ENCODE measurements around the gene FXN.
"Not testable (repeated sequence)": the region's sequence is repeated elsewhere in the genome, so short reads cannot be mapped to it uniquely, and the experiment has no call there.

FXN gene

DNA sequence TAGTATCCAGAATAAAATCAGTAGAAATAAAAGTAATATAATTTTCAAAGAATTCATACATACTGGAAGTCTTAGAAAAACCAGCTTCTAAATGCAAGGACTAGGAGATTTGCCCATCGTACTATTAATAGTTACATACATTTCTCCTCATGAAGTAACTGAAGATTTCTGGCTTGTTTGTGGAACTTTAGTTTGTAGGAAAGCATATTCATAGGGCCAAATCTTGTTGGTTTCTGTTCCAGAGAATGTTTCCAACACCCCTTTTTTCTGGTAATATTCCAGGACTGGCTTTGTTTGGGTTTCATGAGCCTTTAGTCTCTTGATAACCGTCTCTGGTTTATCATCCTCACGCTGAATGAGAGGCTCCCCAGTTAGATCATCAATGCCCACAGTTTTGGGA lies 72.2 kb downstream of the FXN start:
- no peak for DNase-seq

DNA sequence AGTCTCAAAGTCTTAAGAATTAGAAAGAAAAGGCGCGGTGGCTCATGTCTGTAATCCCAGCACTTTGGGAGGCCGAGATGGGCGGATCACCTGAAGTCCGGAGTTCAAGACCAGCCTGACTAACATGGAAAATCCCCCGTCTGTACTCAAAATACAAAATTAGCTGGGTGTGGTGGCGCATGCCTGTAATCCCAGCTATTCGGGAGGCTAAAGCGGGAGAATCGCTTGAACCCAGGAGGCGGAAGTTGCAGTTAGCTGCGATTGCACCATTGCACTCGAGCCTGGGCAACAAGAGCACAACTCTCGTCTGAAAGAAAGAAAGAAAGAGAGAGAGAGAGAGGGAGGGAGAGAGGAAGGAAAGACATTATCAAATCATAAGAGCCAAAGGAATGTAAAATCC lies 73.2 kb downstream of the FXN start:
- not testable (repeated sequence) for DNase-seq

DNA sequence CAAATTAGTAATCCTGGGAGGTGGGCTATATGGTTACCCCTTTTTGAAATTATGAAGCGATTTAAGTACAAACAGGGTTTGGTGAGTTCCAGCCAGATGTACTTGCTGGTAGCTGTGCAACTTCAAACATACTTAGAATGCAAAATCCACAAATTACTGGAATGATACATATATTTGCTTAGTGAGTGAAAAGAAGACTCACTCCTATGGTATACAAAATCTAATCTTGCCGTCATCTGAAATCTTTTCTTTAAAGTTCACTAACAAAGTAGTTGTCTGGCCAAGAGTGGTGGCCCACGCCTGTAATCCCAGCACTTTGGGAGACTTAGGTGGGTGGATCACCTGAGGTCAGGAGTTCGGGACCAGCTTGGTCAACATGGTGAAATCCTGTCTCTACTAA lies 73.6 kb downstream of the FXN start:
- DNase-seq: no peak

DNA sequence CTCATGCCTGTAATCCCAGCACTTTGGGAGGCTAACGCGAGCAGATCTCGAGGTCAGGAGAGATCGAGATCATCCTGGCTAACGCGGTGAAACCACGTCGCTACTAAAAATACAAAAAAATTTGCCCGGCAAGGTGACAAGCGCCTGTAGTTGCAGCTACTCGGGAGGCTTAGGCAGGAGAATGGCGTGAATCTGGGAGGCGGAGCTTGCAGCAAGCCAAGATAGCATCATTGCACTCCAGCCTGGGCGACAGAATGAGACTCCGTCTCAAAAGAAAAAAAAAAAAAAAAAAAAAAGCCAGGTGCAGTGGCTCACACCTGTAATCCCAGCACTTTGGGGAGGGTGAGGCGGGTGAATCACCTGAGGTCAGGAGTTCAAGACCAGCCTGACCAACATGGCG lies 77.1 kb downstream of the FXN start:
- DNase-seq: not testable (repeated sequence)

DNA sequence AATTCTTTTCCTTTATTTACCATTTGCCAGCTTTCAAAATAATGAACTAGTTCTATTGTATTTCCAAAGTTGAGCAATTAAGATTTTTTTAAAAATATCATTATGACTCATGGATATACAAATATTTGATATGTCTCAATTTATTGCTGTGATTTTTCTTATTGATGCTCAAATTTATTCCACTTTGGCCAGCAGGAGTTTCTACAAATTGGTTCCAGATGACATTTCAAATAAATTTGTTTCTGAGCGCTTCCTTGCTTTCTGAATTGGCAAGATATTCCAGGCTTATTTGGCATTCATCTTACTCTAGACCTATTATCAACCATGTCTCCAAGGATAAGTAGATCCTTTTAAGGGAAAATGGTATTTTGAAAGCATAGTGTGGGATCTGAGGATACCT lies 80.1 kb downstream of the FXN start:
- peak; percentile 78 for DNase-seq

DNA sequence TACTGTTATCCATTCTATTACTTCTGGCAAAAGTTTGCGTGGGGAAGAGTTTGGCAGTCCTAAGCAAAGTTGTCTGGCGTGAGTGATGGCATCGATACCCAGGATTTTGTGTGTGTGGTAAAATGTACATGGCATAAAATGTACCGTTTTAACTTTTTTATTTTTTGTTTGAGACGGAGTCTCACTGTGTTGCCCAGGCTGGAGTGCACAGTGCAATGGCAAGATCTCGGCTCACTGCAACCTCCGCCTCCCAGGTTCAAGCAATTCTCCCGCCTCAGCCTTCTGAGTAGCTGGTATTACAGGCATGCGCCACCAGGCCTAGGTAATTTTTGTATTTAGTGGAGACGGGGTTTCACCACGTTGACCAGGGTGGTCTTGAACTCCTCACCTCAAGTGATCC lies 83.1 kb downstream of the FXN start:
- no peak for DNase-seq

DNA sequence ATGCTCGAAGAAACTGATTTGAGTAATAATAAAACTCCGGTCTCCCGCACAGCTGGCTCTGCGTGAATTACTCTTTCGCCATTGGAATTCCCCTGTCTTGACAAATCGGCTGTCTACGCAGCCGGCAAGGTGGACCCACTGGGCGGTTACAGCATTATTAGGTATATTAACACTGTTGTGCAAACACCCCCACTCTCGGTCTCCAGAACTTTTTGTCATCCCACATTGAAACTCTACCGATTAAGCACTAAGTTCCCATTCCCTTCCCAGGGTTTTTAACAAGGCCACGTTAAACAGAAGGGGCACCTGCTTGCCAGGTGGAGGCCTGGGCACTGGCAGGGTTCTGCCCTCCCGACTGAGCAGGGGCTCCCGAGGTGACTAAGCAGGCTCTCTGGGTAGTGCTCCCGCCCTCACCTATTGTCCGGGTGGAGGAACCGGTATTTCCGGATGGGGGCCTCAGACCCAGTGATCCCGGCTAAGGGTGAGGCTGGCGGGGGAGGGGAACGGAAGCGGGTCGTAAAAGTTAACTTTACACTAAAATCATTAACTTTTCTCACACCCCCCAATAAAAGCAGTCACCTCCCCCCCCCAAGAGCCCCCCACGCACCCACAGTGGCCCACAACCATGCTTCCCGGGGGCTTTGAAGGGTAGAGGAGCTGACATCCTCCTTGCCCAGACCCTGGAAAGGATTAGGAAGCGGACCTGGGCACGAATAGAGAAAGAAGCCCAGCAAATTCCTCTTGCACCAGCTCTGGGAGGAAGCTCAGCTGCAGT lies 85.0 kb downstream of the FXN start:
- DNase-seq: no peak

DNA sequence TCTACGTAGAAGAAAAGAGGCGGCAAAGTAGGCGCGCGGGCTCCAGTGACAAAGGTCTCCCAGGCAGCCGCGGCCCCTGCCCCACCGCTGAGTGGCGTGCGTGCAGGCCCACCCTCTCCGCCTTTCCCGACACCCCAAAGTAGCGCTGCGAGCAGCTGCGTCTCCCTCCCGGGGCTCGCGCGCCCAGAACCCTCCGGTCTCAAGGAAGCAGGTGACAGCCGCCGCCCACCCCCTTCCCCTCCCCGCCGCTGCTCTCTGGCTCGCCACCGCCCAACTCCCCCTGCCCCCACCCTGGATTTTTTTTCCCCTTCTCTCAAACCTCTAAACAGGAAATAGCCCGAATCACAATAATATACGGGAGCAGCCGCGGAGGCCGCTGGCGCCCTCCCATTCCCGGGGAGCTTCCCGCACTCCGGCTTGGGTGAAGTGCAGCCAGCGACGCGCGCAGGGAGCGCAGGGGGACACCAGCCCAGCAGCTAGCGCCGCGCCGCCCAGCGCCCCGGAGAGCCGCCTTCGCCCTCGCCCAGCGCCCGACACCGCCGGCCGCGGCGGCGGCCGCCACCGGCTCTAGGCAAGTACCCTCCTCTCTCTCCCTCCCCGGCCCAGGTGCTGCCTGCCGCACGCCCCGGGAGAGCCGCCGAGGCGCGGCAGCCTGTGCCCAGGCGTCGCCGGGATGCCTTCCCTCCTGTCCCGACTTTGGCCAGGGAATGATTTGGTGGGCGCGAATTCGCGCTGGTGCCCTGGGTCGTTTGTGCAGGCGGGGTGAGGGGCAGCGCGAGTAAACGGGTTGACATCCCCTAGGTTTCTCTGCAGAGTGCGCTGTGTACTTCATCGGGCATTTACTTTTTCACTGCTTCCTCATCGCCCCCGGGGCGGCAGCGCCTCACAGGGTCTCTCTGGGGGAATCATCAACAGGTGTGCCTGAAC lies 85.9 kb downstream of the FXN start:
- DNase-seq: no peak

DNA sequence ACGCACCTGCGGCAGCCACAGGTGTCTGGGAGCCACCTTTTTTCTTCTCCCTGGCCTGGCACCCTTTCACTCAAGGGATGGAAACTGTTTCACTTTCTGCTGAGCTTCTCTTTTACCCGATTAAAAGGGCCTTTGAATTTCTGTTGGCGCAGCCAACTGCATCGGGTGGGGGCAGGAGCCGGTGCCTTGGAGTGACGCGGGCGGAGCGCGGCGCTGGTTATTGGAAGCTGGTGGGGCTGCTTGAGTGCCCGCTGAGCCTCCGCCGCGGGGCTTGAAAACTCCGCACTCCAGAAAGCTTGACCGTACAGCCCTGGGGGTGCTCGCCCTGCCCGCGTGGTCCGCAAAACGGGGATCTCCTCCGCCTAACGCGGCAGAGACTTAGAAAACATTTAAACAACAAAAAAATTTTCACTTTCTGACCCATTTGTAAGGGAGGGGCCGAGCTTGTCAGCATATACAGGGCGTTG lies 86.6 kb downstream of the FXN start:
- no peak for DNase-seq

DNA sequence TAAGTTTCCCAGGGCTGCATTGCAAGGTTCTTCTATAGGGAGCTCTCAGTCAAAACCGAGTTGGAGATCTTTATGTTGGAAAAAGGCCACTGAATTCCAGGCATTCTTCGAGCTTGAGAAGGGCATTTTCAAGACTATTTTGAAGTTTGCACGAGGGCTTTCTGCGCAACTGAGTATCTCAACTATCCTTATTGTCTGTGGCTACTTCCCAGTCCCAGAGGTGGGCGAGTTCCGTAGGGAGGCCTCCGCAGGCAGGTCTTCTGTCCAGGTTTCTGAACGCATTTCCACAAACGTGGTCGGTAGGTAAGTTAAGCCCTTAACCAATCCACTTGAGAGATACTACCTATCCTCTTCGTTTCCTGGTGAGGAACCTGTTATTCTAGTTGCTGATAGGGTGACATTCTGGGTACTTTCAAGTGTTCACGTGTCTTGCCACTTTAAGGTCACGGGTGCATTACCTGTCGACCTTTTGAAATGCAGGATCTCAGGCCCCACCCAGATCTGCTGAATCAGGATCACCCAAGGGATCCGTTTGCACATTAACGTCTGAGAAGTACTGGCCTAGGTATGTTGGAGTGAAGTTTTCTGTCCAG lies 87.1 kb downstream of the FXN start:
- DNase-seq: peak; percentile 87

DNA sequence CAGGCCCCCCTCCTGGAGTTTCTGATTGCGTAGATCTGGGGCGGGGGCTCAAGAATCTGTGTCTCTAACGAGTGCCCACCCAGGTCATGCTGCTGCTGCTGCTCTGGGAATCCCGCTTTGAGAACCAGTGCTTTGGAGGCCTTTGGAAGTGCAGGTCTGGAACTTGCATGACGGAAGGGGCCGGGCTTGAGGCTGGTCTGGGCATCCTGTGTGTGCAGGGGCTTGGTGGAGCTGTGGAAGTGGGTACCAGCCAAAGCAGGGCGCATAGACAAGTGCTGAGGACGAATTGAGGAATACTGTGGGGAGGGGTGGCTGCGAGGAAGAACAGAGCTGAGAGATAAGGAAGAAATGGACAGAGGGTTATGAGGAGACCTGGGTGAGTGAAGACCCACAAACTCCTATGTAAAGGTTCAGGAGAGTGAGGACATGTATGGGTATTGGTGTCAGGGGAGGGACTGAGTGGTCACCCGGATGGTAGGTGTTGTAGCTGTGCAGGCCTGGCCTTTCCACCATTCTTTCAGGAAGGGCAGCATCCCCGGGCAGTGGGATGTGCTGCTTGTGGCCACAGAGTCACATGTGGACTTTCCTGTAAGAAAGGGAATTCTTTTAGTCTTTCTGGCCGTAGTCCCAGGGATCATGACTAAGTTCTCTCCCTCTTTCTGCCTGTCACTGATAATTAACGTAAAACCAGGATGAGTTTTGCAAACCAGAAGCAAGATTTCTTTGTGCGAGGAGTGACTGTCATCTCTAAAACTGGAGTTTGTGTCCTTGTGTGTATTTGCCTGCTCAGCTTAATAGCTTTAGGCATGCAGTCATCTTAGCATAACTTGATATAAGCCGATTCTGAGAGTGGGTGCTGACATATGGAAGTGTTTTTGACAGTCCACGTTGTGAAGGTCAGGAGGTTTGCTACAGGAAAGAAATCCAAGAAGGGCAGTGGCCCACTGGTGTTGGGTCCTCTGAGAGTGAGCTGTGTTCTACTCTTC lies 95.2 kb downstream of the FXN start:
- peak; percentile 91 for DNase-seq

DNA sequence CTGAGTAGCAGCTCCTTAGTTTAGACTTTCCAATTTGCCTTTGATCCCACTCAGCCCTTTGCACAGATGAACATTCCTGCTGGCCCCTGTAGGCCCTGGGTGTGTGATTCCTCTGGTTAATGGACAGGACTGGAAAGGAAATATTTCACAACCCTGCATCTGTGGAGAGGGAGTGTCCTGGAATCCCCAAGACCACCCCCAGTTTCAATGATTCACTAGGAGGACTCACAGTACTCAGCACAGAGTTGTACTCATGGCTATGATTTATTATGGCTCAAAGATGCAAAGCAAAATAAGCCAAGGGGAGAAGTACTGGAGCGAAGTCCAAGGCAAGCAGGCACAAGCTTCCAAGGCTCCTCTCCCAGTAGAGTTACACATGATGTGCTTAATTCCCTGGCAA lies 96.1 kb downstream of the FXN start:
- peak; percentile 99 for DNase-seq

DNA sequence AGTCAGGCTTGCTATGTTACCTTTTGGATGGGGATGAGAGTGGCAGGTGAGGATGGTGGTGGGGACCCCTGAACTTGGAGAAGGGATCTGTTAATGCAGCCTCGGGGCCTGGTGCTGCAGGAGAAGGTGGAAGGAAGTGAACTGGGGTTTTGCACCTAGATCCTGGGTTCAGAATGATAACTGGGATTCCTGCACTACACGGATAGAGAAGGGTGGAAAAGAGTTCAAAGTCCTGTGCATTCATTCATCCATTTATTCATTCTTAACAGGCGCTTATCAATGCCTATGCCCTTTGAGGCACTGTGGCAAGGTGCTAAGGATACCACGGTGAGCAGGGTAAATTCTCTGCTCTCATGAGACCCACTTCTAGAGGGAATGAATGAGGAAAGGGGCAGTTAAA lies 96.8 kb downstream of the FXN start:
- DNase-seq: no peak

DNA sequence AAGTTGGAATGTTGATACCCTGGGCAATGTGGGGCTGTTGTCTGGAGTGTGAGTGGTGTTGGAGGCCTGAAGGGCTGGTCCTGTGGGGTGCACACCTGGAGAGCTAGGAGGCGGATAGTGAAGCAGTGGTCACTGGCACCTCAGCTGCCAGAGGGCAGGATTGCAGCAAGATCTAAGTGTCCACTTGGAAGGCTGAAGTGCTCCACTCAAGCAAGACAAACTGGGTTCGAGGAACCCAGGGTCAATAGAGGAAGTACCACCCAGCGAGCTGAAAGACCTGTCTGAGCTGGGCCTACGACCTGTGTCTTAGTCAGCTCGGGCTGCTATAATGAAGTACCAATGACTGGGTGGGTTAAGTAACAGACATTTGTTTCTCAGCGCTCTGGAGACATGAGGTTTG lies 98.9 kb downstream of the FXN start:
- DNase-seq: no peak

DNA sequence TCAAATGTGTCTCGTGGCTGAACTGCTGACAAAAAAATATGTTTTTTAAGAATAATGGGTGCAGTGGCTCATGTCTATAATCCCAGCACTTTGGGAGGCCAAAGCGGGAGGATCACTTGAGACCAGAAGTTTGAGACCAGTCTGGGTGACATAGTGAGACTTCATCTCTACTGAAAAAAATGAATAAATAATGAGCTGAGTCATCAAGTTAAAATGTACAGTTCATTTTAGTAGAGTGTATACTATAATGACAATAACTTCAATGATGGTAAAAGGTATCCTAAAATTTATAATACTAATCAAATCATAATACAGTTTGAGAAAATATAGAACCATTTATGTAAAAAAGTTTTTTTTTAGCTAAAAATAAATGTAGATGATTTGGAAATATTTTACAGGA lies 100.6 kb downstream of the FXN start:
- peak; percentile 9 for DNase-seq

DNA sequence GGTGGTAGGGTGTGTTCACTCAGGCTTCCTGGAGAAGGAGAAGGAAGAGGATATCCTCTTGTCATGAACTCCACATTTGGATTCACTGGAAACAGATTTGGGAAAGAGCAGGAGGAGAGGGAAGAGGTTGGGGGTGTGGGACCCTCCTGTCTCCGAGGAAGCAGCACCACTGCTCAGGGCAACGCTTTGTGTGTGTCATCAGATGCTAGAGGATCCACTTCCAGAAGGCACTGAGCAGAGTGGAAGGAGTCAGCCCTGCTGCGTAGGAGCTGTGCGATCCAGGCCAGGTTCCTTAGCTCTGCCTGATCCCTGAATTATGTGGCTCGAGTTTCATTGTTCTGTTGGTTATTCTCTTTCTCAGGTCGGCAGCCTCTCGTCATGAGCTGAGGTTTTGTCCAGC lies 101.2 kb downstream of the FXN start:
- DNase-seq: no peak

DNA sequence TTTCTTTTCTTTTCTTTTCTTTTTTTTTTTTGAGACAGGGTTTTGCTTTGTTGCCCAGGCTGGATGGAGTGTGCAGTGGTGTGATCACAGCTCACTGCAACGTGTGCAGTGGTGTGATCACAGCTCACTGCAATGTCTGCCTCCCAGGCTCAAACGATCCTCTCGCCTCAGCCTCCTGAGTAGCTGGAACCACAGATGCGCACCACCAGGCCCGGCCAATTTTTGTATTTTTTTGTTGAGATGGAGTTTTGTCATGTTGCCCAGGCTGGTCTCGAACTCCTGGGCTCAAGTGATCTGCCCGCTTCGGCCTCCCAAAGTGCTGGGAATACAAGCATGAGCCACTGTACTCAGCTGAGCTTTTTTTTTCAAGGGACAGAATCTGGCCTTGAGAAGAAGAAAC lies 101.8 kb downstream of the FXN start:
- DNase-seq: no peak

DNA sequence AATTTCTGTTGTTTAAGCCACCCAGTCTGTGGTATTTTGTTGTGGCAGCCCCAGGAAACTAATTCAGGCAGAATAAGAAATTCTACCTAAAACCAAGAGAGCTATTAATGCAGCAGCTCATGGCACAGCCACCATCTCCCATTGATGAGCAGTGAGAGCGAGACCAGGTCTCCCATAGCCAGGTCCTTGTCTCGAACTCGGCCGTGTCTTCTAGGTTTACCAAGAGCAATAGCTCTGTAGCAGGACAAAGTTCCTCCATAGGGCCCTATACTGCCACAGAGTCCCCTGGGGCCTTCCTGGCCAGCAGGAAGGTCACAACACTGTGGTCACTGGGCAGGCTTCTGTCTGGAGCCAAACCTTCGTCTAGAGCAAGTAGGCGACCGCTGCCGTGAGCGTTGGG lies 104.0 kb downstream of the FXN start:
- no peak for DNase-seq

DNA sequence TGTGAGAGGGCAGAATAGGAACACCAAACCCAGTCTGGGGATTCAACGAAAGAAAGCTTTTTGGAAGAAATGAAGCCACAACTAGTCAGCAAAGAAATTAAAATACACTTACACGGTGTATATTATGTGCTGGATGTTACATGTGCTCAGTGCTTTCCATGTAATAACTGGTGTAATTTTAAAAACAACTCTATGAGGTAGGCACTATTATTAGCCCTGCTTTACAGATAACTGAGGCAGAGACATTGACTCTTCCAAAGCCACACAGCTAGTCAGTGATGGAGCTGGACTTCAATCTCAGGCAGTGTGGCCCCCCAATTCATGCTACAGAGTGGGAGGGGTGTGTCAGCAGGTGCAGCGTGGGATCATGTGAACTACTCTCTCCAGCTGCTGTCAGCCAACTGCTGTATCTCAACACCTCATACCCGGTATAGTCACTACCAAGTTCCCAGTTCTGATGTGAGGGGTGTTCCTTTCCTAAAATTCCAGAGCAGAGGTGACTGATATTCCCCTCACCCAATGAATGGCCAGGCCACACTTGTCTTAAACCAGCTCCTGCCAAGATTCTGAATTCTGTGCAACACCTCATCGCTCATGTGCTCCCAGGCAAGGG lies 104.7 kb downstream of the FXN start:
- no peak for DNase-seq

DNA sequence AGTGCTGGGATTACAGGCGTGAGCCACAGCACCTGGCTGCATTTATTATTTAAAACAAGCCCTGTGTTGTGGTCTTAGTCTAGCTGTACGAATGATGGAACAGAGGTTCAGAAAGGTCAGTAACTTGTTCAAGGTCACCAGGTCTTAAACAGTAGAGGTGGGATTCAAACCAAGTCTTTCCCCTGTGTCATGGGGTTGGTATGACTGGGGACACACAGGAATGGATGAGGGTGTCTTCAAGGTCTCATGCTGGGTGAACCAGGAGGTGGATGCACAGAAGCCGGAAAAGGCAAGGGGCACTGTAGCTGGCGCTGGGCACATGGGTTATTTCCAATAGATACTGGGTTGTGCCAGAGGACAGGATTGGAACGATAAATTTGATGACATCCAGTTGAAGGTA lies 106.3 kb downstream of the FXN start:
- no peak for DNase-seq

DNA sequence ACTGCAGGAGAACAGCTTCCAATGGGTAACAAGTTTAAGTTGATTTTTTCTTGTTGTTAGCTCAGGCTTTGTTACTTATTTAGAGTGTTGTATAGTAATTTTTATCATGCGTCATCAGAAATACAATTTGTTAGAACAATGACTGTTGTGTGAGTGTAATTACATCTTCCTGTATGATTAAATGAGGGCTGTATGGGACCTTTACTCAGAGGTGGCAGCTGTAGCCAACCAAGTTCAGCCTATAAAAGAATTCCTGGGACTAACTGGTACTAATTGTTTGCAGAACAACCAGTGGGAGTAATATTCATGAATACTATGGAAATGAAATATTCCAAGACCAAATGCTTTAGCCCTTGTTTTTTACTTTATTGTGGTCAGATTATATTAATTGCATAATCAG lies 107.7 kb downstream of the FXN start:
- peak; percentile 6 for DNase-seq

DNA sequence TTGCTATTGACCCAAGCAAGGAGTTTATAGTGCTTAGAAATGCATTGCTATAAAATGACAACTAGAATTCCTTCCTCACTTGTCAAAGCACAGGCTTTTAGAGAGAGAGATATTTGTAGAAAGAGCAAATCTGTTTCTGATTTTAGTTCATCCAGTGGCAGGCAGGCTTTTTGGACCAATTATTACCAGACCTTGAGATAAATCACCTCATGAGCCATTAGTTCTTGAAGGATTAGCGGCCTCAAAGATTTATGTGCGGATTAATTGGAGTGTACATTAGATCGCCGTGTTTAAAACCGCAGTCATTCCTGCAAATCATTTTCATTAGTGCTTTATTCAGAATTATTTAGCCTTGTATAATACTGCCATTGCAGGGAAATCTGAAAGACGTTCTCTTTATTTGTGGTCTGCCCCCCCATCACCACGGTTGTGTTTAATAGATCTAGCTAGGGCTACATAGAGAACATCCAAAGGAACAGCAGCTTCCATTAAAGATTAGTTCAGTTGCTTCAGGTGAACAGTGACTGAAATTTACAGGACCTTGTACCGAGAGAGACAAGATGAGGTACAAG lies 109.7 kb downstream of the FXN start:
- peak; percentile 92 for DNase-seq
